HG03045 (cell line): ENCODE measurements around the gene FAM222B.
"Not testable (repeated sequence)": the region's sequence is repeated elsewhere in the genome, so short reads cannot be mapped to it uniquely, and the experiment has no call there.

Experiments
- ATAC-seq: cut with Tn5 transposase; IDR thresholded peaks from one replicate; pipeline ENCODE4 v1.9.1; 2021; ENCODE audit warnings: mild to moderate bottlenecking, moderate library complexity; ENCODE audit not compliant: unreplicated experiment

The FAM222B gene

DNA sequence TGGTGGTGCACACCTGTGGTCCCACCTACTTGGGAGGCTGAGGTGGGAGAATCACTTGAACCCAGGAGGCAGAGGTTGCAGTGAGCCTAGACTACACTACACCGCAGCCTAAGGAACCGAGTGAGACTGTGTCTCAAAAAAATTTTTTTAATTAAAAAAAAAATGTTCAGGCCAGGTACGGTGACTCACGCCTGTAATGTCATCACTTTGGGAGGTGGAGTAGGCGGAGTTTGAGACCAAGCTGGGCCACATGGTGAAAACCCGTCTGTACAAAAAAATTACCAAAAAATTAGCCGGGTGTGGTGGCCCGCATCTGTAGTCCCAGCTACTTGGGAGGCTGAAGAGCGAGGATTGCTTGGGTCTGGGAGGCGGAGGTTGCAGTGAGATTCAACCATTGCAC lies 3.6 kb upstream of the FAM222B start:
- ATAC-seq = no peak

DNA sequence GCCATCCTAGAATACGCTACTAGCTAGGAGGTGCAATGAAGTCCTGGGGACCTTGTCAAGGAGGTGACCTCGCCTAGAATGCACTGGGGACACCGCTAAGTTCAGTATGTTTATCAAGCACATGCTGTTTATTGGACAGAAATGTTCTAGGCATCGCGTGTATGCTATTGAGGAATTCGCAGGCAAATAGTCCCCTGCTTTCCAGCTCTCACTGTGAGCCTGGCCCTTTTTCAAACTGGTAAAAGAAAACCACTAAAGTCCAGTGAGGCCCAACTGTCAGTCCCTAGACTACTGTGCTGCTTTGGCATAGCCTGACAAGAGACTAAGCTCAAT lies 1.2 kb upstream of the FAM222B start:
- no peak for ATAC-seq

DNA sequence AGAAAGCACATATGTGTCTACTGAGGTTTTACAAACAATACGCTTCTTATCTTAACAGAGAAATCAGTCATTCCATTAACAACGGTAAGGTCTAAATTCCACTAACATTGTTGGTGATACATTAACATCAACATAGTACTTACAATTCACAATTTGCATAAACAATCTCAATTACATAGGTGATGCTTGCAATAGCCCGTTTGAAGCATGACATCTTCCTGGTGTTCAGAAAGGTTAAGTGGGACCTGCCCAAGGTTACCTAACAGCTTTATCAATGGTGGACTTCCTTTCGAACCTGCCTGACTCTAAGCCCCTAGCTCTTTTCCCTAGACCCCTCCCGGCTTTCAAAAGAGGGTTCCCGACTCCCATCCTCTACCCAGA lies 699 bp downstream of the FAM222B start:
- ATAC-seq = no peak

DNA sequence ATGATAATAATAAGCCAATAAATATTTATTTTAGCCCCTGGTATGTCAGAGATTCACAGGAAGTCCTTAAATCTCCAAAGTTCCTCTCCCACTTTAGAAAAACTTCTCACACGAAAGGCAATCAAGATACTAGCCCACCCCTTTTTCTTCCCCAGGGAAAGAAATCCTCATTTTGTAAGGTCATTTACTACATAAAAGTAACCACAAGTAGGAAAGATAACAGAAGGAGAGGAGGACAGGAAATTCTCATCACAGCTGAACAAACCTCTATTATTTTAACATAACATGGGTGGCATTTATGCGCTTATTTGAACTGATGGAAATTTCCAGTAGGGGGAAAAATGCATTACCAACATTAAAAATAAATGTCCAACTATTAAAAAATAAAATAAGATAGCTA lies 3.4 kb downstream of the FAM222B start:
- no peak for ATAC-seq

DNA sequence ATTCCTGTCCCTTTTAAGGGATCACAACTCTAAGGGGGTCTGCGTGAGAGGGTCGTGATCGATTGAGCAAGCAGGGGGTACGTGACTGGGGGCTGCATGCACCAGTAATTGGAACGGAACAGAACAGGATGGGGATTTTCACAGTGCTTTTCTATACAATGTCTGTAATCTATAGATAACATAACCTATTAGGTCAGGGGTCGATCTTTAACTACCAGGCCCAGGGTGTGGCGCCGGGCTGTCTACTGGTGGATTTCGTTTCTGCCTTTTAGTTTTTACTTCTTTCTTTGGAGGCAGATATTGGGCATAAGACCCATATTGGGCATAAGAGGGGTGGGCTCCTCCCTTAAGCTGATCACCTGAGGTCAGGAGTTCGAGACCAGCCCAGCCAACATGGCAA lies 6.0 kb downstream of the FAM222B start:
- ATAC-seq = not testable (repeated sequence)

DNA sequence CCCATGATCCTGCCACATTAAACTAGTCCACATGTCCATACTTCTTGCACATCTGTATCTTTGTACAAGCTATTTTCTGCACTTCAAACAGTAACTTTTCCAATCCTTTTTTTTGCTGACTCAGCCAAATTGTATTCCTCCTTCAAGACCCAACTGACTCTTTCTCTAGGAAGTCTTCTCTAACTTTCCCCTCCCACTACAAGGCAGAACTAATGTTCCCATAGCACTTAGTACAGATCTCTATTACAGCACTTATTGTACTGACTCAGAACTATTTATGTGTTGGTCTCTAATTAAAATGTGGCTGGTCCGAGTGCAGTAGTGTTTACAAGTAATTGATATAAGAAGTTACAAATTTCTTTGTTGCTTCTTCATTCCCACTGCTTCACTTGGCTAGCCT lies 8.2 kb downstream of the FAM222B start:
- ATAC-seq = no peak

DNA sequence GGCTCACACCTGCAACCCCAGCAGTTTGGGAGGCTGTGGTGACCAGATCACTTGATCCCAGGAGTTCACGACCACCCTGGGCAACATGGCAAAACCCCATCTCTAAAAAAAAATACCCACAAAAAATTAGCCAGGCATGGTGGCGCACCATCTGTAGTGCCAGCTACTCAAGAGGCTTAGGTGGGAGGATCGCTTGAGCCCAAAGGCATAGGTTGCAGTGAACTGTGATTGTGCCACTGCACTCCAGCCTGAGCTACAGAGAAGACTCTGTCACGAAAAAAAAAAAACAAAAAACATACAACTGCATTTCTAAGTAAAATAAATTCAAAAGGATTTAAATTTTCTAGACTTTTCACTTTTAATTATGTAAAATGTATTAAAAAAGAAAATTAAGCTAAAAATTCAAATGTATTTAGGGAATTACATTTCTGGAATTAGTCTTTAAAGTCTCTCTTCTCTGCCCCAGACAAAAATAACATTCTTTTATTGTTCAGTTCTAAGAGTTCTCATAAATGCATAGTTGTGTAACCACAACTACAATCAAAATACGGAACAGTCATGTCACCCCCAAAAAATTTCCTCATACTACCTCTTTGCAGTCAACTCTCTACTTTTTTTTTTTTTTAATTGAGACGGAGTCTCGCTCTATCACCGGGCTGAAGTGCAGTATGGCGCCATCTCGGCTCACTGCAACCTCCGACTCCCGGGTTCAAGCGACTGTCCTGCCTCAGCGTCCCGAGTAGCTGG lies 14.1 kb downstream of the FAM222B start:
- no peak for ATAC-seq

DNA sequence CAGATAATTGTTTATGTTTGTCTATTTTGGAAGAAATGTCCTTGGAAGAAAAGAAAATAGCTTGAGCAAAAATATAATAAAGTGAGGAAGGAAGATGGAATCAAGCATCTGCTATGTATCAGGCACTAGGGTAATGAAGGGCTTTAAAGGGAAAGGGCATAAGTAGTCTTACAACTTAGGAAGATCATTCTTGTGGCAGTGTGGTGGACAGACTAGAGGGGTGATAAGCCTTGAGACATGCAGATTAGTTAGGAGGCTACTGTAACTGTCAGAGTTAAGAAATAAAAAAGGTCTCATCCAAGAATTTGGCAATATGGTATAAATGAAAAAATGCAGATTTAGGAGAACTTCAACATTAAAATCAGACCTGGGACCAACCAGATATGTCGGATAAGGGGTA lies 14.9 kb downstream of the FAM222B start:
- ATAC-seq = no peak

DNA sequence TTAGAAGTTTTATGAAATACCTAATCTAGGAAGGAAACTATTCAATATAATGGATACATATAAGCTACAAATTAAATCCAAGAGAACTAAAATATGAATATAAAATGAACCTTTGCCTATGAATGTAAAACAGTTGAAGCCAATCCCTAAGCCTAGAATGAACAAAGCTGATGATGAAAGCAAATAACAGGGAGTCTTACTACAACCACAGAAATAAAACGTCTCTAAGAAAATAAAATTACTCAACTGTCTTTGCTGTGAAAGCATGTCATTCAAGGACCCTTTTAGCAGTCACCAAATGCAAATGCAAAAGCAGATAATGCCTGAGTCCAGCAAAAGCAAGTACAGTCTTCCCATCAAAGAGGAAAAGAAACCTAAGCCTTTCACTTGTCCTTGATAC lies 23.0 kb downstream of the FAM222B start:
- ATAC-seq = no peak

DNA sequence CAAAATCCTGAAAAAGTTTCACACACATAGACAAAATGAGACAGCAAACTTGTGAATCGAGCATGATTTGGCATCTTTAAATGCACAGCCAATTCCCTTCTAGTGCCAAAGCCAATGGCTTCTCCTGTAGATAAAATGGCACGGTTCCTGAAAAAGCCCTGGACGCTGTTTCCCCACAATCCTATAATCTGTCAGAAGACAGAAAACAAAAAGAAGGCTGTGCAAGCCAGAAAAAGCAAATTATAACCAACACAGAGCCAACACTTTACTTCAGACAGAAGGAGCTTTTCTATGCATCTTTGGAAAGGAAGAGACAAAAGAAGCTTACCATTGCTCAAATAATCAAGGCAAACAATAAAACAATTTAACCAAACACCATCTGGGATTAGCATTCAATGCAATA lies 23.8 kb downstream of the FAM222B start:
- no peak for ATAC-seq

DNA sequence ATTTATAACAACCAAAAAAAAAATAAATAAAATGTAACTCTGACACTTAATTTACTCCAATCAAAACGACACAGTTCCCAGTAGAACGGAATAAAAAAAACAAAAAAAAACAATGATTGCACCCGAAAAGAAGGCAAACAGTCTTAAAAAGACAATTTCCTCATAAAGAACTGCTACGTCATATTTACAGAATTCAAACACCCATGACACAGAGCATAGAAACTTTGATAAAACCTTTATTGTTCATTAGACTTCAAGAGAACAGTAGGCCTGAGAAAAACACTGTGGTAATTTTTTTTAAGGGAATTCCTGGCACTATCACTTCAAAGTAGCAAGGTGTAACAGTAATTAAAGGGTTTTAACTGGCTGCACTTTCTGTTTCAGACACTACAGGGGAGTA lies 26.1 kb downstream of the FAM222B start:
- ATAC-seq = no peak

DNA sequence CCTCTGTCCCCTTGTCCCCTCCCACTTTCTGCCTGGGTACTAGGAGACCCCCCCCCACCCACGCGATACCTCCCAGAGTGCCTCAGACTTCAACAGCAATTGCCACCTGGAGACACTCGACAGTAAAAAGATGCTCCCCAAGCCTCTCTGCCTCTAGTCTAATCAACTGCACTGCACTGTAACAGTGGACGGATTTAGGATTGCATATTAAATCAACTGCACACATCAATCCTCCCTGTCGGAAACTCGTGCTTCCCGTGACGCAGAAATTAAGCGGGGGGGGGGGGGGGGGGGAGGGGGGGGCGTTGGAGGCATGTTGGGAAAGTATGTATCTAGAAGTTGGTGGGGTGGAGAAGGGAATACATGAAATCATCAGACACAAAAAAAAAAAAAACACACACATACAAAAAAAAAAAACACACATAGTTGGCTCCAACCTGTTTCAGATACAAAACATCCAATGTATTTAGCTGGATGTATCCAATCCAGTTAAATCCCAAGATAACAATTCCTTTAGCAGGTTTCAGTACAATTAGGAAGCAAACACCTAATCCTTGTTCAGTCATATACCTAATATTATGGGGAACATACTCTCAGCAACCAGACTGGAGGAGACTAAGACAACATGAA lies 29.7 kb downstream of the FAM222B start:
- no peak for ATAC-seq

DNA sequence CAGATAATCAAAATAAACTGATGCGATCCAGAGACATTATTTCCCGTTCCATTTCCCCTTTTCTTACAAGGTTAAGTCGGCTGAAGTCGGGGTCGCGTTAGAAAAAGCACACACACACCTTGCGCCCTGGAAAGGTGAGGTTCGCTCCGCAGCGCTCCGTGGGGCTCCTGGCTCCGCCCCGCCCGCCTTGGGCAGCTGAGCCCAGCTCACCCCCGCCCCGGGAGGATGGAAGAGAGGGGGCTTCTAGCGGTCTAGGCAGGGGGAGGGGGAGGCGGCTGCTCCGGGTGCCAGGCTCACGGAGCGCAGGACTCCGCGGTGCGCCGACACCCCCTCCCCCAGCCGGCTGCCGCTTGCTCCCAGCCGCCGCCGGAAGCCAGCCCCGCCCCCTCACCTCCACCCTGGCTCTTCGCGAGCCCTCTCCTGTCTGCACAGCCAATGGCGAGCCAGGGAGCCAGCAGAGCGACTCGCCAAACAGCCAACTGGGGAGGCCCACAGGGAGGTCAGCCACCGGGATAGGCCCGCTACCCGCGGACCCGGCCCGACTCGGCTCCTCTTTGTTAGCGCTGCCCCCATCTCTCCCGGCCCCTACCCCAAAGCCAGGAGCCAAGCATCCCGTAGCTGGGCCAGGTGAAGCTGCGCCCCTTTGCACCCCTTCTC lies 30.4 kb downstream of the FAM222B start:
- peak; percentile 99 for ATAC-seq

DNA sequence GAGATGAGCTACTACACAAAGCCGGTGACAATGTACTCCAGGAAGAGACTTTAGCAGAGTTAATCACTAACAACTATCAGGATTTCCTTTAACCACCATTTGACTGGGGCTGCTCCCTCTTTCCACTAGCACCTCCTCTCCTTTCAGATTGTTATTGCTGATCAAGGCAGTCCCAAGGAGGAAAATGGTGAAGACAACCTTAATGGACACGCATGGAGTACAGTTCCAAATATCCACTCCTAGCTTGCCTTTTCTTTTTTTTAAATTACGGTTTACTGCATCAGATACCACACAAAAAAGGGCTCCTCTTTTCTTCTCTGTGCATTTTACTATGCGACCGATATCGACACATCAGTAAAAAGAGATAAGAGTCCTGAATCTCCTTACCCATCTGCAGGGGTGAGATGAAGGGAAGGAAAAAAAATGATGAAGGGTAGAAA lies 30.9 kb downstream of the FAM222B start:
- ATAC-seq = no peak

DNA sequence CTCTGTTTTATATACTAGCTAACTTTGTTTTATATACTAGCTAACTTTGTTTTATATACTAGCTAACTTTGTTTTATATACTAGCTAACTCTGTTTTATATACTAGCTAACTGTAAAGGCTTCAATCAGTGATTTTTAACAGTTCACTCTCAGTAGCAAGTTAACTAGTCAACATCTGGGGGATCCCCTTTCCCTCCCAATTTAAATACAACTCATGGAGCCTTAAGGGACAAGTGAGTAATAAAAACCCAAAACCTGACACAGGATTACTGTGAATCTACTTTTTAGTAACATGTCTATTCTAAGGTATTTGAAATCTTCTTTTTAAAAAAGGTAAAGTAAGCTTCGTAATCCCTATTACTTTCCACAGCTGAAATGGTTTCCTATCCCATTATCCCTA lies 32.2 kb downstream of the FAM222B start:
- ATAC-seq = no peak

DNA sequence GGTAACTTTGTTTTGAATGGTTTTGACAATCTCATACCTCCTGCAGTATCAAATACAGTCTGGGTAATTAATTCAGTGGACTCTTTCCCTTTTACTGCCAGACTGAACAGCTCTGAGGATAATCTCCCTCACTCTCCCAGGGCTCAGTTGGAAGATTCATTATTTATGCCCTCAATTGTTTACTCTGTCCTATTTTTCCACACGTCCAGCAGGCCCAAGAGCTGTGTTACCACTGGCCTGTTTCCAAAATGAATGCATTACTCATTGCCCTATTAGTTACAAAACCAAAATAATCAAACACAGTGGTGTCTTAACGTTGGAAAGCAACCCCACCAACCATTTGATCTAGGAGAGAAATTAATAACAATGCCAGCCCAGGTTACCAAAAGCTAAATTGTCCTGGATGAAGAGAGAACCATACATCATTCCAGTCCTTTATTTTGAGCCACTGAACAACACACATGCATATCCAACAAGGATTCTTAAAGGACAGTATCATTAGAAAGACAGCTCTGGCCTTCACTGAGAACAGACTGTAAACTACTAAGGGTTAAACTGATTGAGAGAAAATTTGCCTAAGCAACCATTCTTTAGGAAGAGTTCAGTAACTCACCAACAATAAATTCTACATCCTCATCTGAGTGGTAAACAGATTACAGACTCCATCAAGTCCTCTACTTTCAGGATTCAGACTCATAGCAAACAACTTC lies 34.5 kb downstream of the FAM222B start:
- no peak for ATAC-seq

DNA sequence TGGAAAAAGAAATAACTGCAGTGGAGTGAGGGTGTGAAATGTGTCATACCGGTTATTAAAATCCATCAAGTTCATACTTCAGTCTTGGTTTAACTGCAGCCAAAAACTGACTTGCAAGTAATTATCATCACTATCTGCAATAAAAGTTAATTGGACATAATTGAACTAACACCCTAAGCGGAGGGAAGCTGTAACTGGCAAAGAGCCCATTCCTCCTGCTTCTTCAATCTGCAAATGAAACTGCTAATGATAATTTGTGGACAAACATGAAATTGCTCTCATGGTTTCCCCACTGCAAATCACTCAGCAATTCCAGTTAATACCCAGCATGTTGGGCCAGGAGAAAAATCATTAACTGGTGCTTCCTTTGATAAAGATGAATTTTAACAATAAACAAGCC lies 46.5 kb downstream of the FAM222B start:
- ATAC-seq = no peak

DNA sequence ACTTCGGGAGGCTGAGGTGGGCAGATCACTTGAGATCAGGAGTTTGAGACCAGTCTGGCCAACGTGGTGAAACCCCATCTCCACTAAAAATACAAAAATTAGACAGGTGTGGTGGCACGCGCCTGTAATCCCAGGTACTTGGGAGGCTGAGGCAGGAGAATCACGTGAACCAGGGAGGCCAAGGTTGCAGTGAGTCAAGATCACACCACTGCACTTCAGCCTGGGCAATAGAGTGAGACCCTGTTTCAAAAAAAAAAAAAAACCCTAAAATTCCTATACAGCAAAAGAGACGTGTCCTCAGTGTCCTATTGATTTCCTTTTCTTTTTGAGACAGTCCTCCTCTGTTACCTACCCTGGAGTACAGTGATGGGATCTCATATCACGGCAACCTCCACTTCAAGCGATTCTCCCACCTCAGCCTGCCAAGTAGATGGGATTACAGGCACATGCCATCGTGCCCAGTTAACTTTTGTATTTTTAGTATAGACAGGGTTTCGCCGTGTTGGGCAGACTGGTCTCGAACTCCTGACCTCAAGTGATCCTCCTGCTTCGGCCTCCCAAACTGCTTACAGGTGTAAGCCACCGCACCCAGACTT lies 47.6 kb downstream of the FAM222B start:
- ATAC-seq = not testable (repeated sequence)

DNA sequence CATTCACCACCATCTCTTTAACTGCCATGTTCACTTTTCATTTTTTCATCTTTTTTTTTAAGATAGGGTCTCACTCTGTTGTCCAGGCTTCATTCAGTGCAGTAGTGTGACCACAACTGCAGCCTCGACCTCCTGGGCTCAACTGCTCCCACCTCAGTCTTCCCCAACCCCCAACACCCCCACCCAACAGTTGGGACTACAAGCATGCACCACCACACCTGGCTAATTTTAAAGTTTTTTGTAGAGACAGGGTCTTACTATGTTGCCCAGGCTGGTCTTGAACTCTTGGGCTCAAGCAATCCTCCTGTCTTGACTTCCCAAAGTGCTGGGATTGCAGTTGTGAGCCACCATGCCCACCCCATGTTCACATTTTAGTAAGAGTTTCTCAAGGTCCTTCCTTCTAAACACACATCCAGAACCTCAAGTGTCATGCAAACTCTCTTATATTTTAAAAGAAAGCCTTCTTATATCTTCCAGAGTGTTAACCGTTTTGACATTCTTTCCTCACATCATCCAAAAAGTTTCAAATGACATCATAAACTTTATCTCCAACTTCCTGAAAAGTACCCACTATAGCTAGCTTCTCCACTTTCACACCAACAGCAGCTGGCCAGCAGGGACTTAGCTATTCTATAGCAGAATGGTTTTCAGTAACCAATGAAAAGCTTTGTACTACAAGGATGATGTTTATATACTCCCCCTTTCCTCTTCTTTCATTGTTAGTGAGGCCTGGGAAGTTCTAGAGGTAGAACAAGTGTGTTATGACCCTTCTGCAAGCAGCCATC lies 49.5 kb downstream of the FAM222B start:
- ATAC-seq = no peak

DNA sequence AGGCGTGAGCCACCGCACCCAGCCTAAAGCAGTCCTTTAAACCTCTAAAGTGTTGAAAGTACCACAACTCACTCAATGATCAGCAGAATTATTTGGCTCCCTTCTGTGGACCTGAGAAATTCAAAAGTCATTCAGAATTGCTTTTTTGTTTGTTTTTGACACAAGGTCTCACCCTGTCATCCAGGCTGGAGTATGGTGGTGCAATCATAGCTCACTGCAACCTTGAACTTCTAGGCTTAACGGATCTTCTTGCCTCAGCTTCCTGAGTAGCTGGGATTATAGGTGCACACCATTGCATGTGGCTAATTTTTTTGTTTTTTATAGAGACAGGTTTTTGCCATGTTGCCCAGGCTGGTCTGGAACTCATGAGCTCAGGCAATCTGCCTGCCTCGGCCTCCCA lies 54.5 kb downstream of the FAM222B start:
- ATAC-seq = no peak

DNA sequence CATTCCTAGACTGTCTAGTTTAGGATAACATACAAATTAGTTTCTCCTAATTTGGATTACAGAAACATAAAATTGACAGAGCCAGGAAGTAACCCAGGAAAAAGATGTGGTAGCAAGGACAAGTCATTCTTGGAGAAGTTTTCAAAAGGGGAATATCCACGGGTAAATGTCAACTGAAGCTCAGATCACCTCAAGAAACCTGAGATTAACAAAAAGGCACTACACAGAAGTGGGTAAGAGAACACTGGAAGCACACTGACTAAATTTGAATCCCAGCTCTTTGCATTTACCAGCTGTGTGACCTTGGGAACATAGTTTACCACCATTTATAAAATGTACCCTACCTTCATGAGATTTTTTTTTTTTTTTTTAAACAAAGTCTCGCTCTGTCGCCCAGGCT lies 59.4 kb downstream of the FAM222B start:
- ATAC-seq = no peak
